ENCODE measurements around the gene ADAMTSL5. TPM values are rescaled to one million over a fixed set of nuclear protein-coding genes. Genes with fewer than 3 reads are reported as not detected.

The ADAMTSL5 gene
- total and polyA plus RNA-seq, 9 of the 15 experiments (the other 6 are each of a cell fraction or from before 2014, with no cell fraction given) = 1.0 to 11.6 (median 4.1) TPM

DNA sequence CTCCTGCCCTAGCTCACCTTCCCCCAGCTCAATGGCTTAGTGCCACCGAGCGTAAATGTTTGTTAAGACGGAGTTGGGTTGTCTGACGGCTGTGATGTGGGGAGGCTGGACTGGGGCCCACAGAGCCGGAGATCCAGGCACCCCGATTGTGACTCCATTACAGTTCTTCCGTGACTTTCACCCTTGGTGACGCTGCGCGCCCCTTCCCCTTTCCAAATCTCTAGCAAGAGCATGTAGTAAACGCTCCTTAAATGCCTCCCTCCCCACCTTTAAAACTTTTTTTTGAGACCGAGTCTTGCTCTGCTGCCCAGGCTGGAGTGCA, 21.0 kb downstream of the ADAMTSL5 start:
- ATAC-seq (no peak), DNase-seq (ENCODE audit: extremely low read depth in 1 of 4, low spot score in 3 of 4) (no peak), FAIRE-seq (peak; percentile 46)
- POLR2A ChIA-PET = interaction anchor here (0.6 to 1.6 kb wide), 6 partner anchors 13 to 1673 kb away, joined by 3 to 7 read pairs (median 3); partner anchors contain the start of gene FAM174C
- H3K36me3 ChIP-seq (ENCODE audit: control insufficient read depth, insufficient read depth, low read length) = no peaks in the 10 kb centered on the region
- 4% methylated on average over 12 of the region's 12 CpGs for WGBS (ENCODE audit: insufficient coverage, low coverage, missing lambda C conversion rate)
- no peaks in the 10 kb centered on the region for H3K9me1 ChIP-seq (ENCODE audit: control insufficient read depth, insufficient read depth, low read length)
- no peak overlapping the region for H2AFZ ChIP-seq (ENCODE audit: low read depth, low read length)
- in situ Hi-C loops (cut with MboI) = no loop called here
- peak overlapping the region; percentile 81 for H3K4me2 ChIP-seq (ENCODE audit: insufficient read depth, low read length)
- BruUV-seq (replicated peaks) = no TSS peak
- H4K20me1 ChIP-seq (replicated peaks; ENCODE audit: control insufficient read depth, insufficient read depth, low read length) = peaks cover 6% of the 10 kb centered on the region; the same call in 1 of the 2 replicates
- H3K27me3 ChIP-seq (ENCODE audit: control insufficient read depth in 2 of 2, insufficient read depth in 2 of 2, low read length in 2 of 2) = no peaks in the 10 kb centered on the region
- H3K9me3 ChIP-seq (replicated peaks; ENCODE audit: control insufficient read depth, insufficient read depth, low read depth, low read length) = no peaks in the 10 kb centered on the region
- TF ChIP-seq MYNN (IDR thresholded peaks at IDR 0.05) (no peak), MYNN (CRISPR knock-in tag; IDR thresholded peaks at IDR 0.05) (no peak), SPI1 (IDR thresholded peaks at IDR 0.05; ENCODE audit: borderline replicate concordance, low read depth, low read length) (0 out of 2 replicates have a peak, but pooled peaks have one; percentile 11)
- CTCF ChIA-PET (ENCODE audit: low intra/inter-chr PET ratio) = no interaction called here
- intact Hi-C loops (cut with micrococcal nuclease) = no loop called here
- peak overlapping the region; percentile 76 to 98 for H3K9ac ChIP-seq (ENCODE audit: insufficient read depth in 1 of 2, low read depth in 2 of 2, low read length in 2 of 2)
- peak overlapping the region; percentile 67 for H3K4me3 ChIP-seq
- H3K79me2 ChIP-seq (ENCODE audit: control insufficient read depth, insufficient read depth, low read length) = peaks cover 27% of the 10 kb centered on the region
- peak overlapping the region; percentile 82 for H3K27ac ChIP-seq (ENCODE audit: extremely low read depth, low read depth, low read length)
- H3K4me1 ChIP-seq (replicated peaks in 1 of 2; ENCODE audit: control insufficient read depth in 2 of 2, insufficient read depth in 2 of 2, low read length in 2 of 2) = peaks cover 26 to 90% of the 10 kb centered on the region in 2 experiments

DNA sequence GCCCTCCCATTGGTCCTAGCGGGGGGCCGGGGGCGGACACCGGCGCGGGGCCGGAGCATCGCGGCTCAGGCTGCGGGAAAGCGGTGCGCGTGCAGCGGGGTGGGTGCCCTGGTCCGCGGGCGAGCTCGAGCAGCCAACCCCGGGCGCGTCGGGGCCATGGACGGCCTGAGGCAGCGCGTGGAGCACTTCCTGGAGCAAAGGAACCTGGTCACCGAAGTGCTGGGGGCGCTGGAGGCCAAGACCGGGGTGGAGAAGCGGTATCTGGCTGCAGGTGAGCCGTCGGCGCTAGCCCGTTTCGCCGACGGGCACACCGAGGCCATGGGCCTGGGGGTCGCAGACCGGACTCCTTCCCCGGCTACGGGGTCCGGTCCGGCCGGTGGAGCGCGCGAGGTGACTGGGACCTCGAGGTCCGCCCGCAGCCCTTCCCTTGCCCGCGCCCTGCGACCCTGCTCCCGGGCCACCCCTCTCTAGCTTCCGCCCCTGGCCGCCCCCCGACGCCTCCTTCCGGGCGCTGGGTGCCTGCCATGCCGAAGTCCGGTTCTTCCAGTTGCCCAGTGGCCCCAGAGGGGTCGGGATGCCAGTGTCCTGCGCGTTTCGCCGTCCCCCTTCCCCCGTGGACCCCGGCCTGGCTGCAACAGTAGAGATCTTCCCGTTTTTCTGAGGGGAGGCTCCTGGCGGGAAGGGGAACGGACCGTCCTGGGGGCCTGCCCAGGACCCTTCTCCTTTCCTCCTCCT, 21.5 kb downstream of the ADAMTSL5 start, which contains the start of gene REEP6:
TSS of gene REEP6 (plus strand) at position 68 of the 735 bp plus-strand sequence. CDS start at position 157, 89 bp downstream.
- POLR2A ChIA-PET = interaction anchor here (0.6 to 1.6 kb wide), 7 partner anchors 9 to 1674 kb away, joined by 3 to 7 read pairs (median 4); no protein-coding TSS in a partner anchor
- intact Hi-C loops (cut with micrococcal nuclease) (no loop called here), in situ Hi-C loops (cut with MboI) (no loop called here)
- H3K36me3 ChIP-seq (ENCODE audit: control insufficient read depth, insufficient read depth, low read length) = no peaks in the 10 kb centered on the region
- H3K4me3 ChIP-seq = peak within 1 kb of the TSS; percentile 67
- H3K9me1 ChIP-seq (ENCODE audit: control insufficient read depth, insufficient read depth, low read length) = no peaks in the 10 kb centered on the region
- H3K27me3 ChIP-seq (ENCODE audit: control insufficient read depth in 2 of 2, insufficient read depth in 2 of 2, low read length in 2 of 2) = no peaks in the 10 kb centered on the region
- FAIRE-seq (no peak), DNase-seq (ENCODE audit: extremely low read depth in 1 of 4, low spot score in 3 of 4) (peak in 1 of 4 experiments; percentile 49), ATAC-seq (no peak)
- H3K79me2 ChIP-seq (ENCODE audit: control insufficient read depth, insufficient read depth, low read length) = peaks cover 27% of the 10 kb centered on the region
- no peaks in the 10 kb centered on the region for H3K9me3 ChIP-seq (replicated peaks; ENCODE audit: control insufficient read depth, insufficient read depth, low read depth, low read length)
- H3K4me2 ChIP-seq (ENCODE audit: insufficient read depth, low read length) = peak within 1 kb of the TSS; percentile 96
- under 1% methylated on average over 45 of the region's 73 CpGs for WGBS (ENCODE audit: insufficient coverage, low coverage, missing lambda C conversion rate)
- H3K4me1 ChIP-seq (replicated peaks in 1 of 2; ENCODE audit: control insufficient read depth in 2 of 2, insufficient read depth in 2 of 2, low read length in 2 of 2) = peaks cover 26 to 88% of the 10 kb centered on the region in 2 experiments
- peak within 1 kb of the TSS; percentile 100 for H2AFZ ChIP-seq (ENCODE audit: low read depth, low read length)
- BruUV-seq (replicated peaks) = TSS peak; percentile 75
- CTCF ChIA-PET (ENCODE audit: low intra/inter-chr PET ratio) = interaction anchor here (0.6 kb wide), 1 partner anchor 138 kb away, joined by 5 read pairs; no protein-coding TSS in a partner anchor
- peak within 1 kb of the TSS; percentile 94 for H3K27ac ChIP-seq (ENCODE audit: extremely low read depth, low read depth, low read length)
- H4K20me1 ChIP-seq (replicated peaks; ENCODE audit: control insufficient read depth, insufficient read depth, low read length) = peaks cover 6% of the 10 kb centered on the region; the same call in 1 of the 2 replicates
- peak within 1 kb of the TSS; percentile 83 to 98 for H3K9ac ChIP-seq (ENCODE audit: insufficient read depth in 1 of 2, low read depth in 2 of 2, low read length in 2 of 2)
- TF ChIP-seq, protein P1, sequence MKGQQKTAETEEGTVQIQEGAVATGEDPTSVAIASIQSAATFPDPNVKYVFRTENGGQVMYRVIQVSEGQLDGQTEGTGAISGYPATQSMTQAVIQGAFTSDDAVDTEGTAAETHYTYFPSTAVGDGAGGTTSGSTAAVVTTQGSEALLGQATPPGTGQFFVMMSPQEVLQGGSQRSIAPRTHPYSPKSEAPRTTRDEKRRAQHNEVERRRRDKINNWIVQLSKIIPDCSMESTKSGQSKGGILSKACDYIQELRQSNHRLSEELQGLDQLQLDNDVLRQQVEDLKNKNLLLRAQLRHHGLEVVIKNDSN (CRISPR knock-in tag; IDR thresholded peaks at IDR 0.05) = no peak
- TF ChIP-seq, protein P2, sequence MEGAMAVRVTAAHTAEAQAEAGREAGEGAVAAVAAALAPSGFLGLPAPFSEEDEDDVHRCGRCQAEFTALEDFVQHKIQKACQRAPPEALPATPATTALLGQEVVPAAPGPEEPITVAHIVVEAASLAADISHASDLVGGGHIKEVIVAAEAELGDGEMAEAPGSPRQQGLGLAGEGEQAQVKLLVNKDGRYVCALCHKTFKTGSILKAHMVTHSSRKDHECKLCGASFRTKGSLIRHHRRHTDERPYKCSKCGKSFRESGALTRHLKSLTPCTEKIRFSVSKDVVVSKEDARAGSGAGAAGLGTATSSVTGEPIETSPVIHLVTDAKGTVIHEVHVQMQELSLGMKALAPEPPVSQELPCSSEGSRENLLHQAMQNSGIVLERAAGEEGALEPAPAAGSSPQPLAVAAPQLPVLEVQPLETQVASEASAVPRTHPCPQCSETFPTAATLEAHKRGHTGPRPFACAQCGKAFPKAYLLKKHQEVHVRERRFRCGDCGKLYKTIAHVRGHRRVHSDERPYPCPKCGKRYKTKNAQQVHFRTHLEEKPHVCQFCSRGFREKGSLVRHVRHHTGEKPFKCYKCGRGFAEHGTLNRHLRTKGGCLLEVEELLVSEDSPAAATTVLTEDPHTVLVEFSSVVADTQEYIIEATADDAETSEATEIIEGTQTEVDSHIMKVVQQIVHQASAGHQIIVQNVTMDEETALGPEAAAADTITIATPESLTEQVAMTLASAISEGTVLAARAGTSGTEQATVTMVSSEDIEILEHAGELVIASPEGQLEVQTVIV (CRISPR knock-in tag; IDR thresholded peaks at IDR 0.05; ENCODE audit: borderline replicate concordance) = no peak
- TF ChIP-seq, protein P3, sequence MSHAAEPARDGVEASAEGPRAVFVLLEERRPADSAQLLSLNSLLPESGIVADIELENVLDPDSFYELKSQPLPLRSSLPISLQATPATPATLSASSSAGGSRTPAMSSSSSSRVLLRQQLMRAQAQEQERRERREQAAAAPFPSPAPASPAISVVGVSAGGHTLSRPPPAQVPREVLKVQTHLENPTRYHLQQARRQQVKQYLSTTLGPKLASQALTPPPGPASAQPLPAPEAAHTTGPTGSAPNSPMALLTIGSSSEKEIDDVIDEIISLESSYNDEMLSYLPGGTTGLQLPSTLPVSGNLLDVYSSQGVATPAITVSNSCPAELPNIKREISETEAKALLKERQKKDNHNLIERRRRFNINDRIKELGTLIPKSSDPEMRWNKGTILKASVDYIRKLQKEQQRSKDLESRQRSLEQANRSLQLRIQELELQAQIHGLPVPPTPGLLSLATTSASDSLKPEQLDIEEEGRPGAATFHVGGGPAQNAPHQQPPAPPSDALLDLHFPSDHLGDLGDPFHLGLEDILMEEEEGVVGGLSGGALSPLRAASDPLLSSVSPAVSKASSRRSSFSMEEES (CRISPR knock-in tag; IDR thresholded peaks at IDR 0.05) = no peak
- TF ChIP-seq PML (IDR thresholded peaks at IDR 0.05; ENCODE audit: low read length) = peak; percentile 45; the same call in 1 of the 2 replicates
- TF ChIP-seq FIP1L1 (IDR thresholded peaks at IDR 0.05; ENCODE audit: low read depth, low read length, poor library complexity, severe bottlenecking) = no peak
- no peak for TF ChIP-seq LCOR (CRISPR knock-in tag; IDR thresholded peaks at IDR 0.05)
